OCI-LY1 (cell line): ENCODE measurements around the gene PLCG2.

Experiments
- CTCF ChIP-seq: fragments of 200-600 bp; sonication (generic), shearing (Covaris generic); IDR thresholded peaks from 2 replicates; pipeline ENCODE4 v1.5.1; 2017; ENCODE audit warnings: mild to moderate bottlenecking, antibody characterized with exemption, low read length, moderate library complexity, mixed read lengths
- EZH2 ChIP-seq: fragments of 200-600 bp; sonication (generic), shearing (Covaris generic); IDR thresholded peaks from 2 replicates; pipeline ENCODE4 v1.8.0; 2017; ENCODE audit warnings: borderline replicate concordance, mixed run types, mild to moderate bottlenecking, antibody characterized with exemption, low read length, moderate library complexity, mixed read lengths

- TF ChIP-seq EZH2 (no peak), CTCF (no peak)
Observed at GRCh38 chr16:81899601-81900000, 120.5 kb downstream of the PLCG2 start.
